ENCODE results near the gene LRIG1. TPM values are rescaled to one million over a fixed set of nuclear protein-coding genes. Genes with fewer than 3 reads are reported as not detected.
A peak's percentile ranks its signal among the peaks of the same experiment; 100 is the strongest.

The LRIG1 gene
- total RNA-seq, 2 donors from 2014 or later, result 121 to 131 TPM

DNA sequence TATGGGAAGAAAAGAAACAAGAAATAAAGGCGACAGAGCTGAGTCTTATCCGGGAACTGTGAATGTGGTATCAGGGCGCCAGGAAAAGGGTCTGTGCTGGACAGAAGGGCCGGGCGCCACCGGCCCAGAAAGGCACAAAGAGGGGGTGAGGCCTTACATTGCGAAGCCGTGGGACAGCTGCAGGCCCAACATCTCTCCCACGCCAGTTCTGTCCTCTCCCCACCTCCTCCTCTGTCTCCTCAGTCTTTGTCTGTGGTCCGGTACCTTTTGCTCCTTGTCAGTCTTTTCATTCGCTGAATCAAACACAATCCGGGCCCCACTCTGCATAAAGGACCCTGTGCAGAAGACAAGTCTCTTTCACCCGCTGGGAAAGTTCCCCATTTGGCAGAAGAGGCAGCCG is 81.8 kb downstream of the LRIG1 start:
- H3K27me3 ChIP-seq (replicated peaks; ENCODE audit: insufficient read depth), result no peaks in the 10 kb centered on the region
- TF ChIP-seq CTCF (IDR thresholded peaks at IDR 0.05), result no peak
- peak overlapping the region; percentile 75 to 89 for H3K27ac ChIP-seq
- H3K4me1 ChIP-seq (ENCODE audit: control insufficient read depth in 1 of 2, low read depth in 2 of 2), result peaks cover 9 to 62% of the 10 kb centered on the region in 2 donors
- ATAC-seq (ENCODE audit: insufficient number of reproducible peaks, low FRiP score, low read depth), result no peak
- DNase-seq (ENCODE audit: low spot score), result no peak
- peak overlapping the region; percentile 39 for H3K4me3 ChIP-seq
- no peaks in the 10 kb centered on the region for H3K9me3 ChIP-seq
- H3K36me3 ChIP-seq, result no peaks in the 10 kb centered on the region

- peak overlapping the region; percentile 39 for H3K4me3 ChIP-seq
- TF ChIP-seq CTCF (IDR thresholded peaks at IDR 0.05), result no peak
- DNase-seq (ENCODE audit: low spot score) (peak; percentile 69), ATAC-seq (ENCODE audit: insufficient number of reproducible peaks, low FRiP score, low read depth) (peak; percentile 78)
- H3K27ac ChIP-seq, result peak overlapping the region; percentile 75 to 89
- no peaks in the 10 kb centered on the region for H3K9me3 ChIP-seq
- H3K4me1 ChIP-seq (ENCODE audit: control insufficient read depth in 1 of 2, low read depth in 2 of 2), result peaks cover 7 to 62% of the 10 kb centered on the region in 2 donors
- no peaks in the 10 kb centered on the region for H3K36me3 ChIP-seq
- H3K27me3 ChIP-seq (replicated peaks; ENCODE audit: insufficient read depth), result no peaks in the 10 kb centered on the region
Measured at GRCh38 chr3:66418475-66418931, 82.3 kb downstream of the LRIG1 start.

DNA sequence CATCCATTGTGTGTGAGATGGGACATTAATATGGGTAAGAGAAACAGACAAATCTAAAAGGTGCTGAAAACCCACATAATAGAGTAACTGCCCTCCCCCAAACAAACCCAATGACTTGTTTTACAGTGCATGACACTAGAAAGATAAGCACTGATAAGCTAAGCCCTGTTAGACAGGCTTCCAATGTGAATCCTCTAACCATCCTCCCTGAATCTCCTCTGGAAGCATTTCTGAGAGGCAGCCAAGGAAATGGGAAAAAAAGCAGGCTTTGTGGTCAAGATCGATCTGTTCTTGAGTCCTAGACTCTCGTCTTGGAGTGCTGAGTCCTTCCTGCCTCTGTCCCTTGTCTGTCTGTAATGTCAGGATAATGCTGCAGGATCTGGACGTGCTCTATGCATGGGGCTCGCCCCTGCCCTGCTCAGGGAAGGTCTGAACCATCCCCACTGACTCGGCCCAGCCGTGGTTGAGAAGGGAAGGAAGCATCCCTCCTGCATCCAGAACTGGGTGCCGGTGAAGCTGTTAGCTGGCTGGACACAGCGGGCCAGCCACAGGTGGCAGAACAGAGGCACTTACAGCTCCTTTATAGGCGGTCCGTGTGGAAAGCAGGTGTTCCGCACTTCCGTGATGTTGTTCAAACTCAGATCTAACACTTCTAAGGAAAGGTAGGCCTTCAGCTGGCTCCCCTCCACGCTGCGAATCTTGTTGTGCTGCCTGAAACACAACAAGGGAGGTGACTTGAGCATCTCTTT is 84.1 kb downstream of the LRIG1 start:
- Histone ChIP-seq H3K27me3 (replicated peaks; ENCODE audit: insufficient read depth) (no peaks in the 10 kb centered on the region), H3K27ac (peak overlapping the region; percentile 6 to 33), H3K36me3 (peaks cover 5% of the 10 kb centered on the region), H3K4me1 (ENCODE audit: control insufficient read depth in 1 of 2, low read depth in 2 of 2) (peaks cover 7 to 72% of the 10 kb centered on the region in 2 donors), H3K4me3 (no peak overlapping the region), H3K9me3 (no peaks in the 10 kb centered on the region)
- no peak for TF ChIP-seq CTCF (IDR thresholded peaks at IDR 0.05)
- DNase-seq (ENCODE audit: low spot score) (no peak), ATAC-seq (ENCODE audit: insufficient number of reproducible peaks, low FRiP score, low read depth) (no peak)

DNA sequence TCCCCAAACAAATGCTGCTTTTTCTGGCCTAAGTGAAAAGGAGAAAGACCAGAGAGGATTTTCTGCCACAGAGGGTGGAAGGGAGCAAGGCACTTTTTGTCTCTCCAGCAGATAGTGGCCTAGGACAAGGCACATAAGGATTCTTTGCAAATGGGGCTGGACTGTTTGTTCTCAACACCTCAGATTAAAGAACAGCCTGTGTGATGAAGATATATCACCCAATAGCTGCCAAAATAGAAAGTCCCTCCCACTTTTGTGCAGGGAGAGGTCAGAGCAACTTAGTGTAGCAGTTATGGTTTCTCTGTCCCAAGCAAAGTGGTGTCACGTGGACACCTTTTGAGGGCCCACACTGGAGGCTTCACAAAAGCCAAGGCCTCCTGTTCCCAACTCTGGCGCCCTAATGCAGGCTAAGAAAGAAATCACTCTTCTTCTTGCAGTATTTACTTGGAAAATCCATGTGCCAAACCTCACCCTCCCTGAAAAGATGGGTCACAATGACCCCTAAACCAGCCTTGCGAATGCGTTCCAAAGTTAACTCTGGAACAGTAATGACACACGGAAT is 84.9 kb downstream of the LRIG1 start:
- Histone ChIP-seq H3K27ac (peak overlapping the region; percentile 6 to 33), H3K4me3 (no peak overlapping the region), H3K36me3 (peaks cover 5% of the 10 kb centered on the region), H3K27me3 (replicated peaks; ENCODE audit: insufficient read depth) (no peaks in the 10 kb centered on the region), H3K9me3 (no peaks in the 10 kb centered on the region), H3K4me1 (ENCODE audit: control insufficient read depth in 1 of 2, low read depth in 2 of 2) (peaks cover 7 to 72% of the 10 kb centered on the region in 2 donors)
- no peak for ATAC-seq (ENCODE audit: insufficient number of reproducible peaks, low FRiP score, low read depth)
- no peak for TF ChIP-seq CTCF (IDR thresholded peaks at IDR 0.05)
- DNase-seq (ENCODE audit: low spot score), result no peak

DNA sequence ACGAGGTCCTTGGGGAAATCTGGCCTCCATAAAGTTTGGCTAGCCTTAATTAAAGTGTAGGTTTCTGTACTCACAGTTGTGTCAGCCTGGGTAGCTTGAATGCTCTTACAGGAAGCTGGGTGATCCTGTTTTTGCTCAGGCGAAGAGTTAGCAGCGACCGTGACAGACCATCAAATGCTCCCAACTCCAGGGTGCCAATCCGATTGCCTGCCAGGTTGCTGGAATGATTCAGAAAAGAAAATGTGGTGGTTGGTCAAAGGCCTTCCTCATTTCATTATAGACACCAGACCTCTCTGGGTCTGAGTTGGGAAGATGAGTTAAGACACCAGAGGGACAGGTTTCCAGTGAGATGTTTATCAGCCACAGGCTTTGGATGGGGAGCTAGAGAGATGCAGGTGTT is 86.0 kb downstream of the LRIG1 start:
- no peaks in the 10 kb centered on the region for H3K27me3 ChIP-seq (replicated peaks; ENCODE audit: insufficient read depth)
- peak overlapping the region in 1 of 2 donors; percentile 23 for H3K27ac ChIP-seq
- ATAC-seq (ENCODE audit: insufficient number of reproducible peaks, low FRiP score, low read depth), result no peak
- H3K36me3 ChIP-seq, result peaks cover 14% of the 10 kb centered on the region
- no peaks in the 10 kb centered on the region for H3K9me3 ChIP-seq
- TF ChIP-seq CTCF (IDR thresholded peaks at IDR 0.05), result no peak
- H3K4me3 ChIP-seq, result no peak overlapping the region
- DNase-seq (ENCODE audit: low spot score), result no peak
- H3K4me1 ChIP-seq (ENCODE audit: control insufficient read depth in 1 of 2, low read depth in 2 of 2), result peaks cover 7 to 70% of the 10 kb centered on the region in 2 donors

Data from thoracic aorta (tissue), 2 donors.